ENCODE measurements around the gene TMEM161B.
"Not testable (repeated sequence)": the region's sequence is repeated elsewhere in the genome, so short reads cannot be mapped to it uniquely, and the experiment has no call there.

TMEM161B gene

GRCh38 chr5:88268385-88269184 lies at the start of gene TMEM161B:
Gene TMEM161B (minus strand): TSS chr5:88268845. CDS start chr5:88268723, 122 bp downstream.
- DNase-seq: peak; percentile 95

- no peak for DNase-seq
Measured at GRCh38 chr5:88304356-88304755, 35.7 kb upstream of the TMEM161B start.

- no peak for DNase-seq
Measured at GRCh38 chr5:88298425-88298824, 29.8 kb upstream of the TMEM161B start.

- no peak for DNase-seq
Measured at GRCh38 chr5:88290801-88291200, 22.2 kb upstream of the TMEM161B start.

- no peak for DNase-seq
Measured at GRCh38 chr5:88288528-88289197, 20.0 kb upstream of the TMEM161B start.

GRCh38 chr5:88287846-88288527 lies 19.3 kb upstream of the TMEM161B start:
- DNase-seq: no peak

GRCh38 chr5:88287302-88287701 lies 18.7 kb upstream of the TMEM161B start:
- DNase-seq: no peak

- no peak for DNase-seq
Measured at GRCh38 chr5:88283690-88284089, 15.0 kb upstream of the TMEM161B start.

- no peak for DNase-seq
Measured at GRCh38 chr5:88281322-88281721, 12.7 kb upstream of the TMEM161B start.

- DNase-seq: no peak
Measured at GRCh38 chr5:88279584-88279983, 10.9 kb upstream of the TMEM161B start.

- DNase-seq: no peak
Measured at GRCh38 chr5:88276378-88276777, 7.7 kb upstream of the TMEM161B start.

GRCh38 chr5:88275581-88275980 lies 6.9 kb upstream of the TMEM161B start:
- no peak for DNase-seq

- peak; percentile 13 for DNase-seq
Measured at GRCh38 chr5:88269222-88269771, 652 bp upstream of the TMEM161B start.

- DNase-seq: not testable (repeated sequence)
Measured at GRCh38 chr5:88264565-88264964, 4.1 kb downstream of the TMEM161B start.

- no peak for DNase-seq
Measured at GRCh38 chr5:88263349-88263748, 5.3 kb downstream of the TMEM161B start.

GRCh38 chr5:88262116-88262515 lies 6.5 kb downstream of the TMEM161B start:
- DNase-seq: no peak

- no peak for DNase-seq
Measured at GRCh38 chr5:88258636-88259035, 10.0 kb downstream of the TMEM161B start.

GRCh38 chr5:88256872-88257271 lies 11.8 kb downstream of the TMEM161B start:
- DNase-seq: no peak

- no peak for DNase-seq
Measured at GRCh38 chr5:88256037-88256436, 12.6 kb downstream of the TMEM161B start.

GRCh38 chr5:88254320-88254719 lies 14.3 kb downstream of the TMEM161B start:
- no peak for DNase-seq

GRCh38 chr5:88251048-88251711 lies 17.5 kb downstream of the TMEM161B start:
- peak; percentile 44 for DNase-seq

GRCh38 chr5:88250010-88250409 lies 18.6 kb downstream of the TMEM161B start:
- no peak for DNase-seq

All from stimulated activated CD4-positive, alpha-beta T cell treated with anti-CD3 and anti-CD28 coated beads, Interleukin-15, amount 100 ng/mL, for 24 hours (primary cell).